Measurements from ENCODE around the gene WIPF1.

DNA sequence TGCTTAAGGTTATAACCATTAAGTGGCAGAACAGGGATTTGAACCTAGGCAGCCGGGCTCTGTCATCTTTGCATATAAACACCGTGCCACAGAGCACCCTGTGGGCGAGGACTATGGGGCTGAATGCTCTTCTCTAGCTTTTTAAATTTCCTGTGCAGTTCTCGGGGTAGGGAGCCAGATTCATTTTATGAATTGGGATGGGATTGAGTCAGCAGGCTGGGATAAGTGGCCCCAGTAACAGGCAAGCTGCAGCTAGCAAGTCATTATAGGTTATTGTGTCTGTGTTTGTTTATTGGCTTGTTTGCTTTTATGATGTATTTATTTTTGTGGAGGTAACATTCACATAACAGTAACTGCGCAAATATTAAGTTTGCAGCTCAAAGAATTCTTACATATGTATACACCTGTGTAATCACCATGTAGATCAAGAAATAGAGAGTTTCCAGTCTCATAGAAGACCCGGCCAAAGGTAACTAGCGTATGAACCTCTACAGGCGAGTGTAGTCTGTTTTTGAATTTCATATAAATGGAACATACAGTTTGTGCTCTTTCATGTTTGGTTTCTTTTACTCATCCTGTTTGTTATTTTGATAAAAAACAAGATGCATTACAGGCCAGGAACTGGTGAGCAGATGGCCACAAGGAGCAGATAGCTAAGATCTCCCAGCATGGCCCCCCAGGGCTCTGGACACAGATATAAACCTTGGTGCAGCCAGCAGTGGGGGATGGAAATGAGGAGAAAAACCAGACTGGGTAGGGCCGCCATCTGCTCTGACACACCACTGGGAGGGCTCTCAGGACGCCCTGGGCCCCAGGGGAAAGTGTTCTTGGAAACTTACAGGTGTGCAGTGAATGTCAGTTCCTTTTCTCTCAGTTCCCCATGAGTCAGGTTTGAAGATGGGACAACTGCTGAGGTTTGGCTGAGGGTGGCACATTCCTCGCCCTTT is 61.6 kb downstream of the WIPF1 start:
- TF ChIP-seq, protein P1, sequence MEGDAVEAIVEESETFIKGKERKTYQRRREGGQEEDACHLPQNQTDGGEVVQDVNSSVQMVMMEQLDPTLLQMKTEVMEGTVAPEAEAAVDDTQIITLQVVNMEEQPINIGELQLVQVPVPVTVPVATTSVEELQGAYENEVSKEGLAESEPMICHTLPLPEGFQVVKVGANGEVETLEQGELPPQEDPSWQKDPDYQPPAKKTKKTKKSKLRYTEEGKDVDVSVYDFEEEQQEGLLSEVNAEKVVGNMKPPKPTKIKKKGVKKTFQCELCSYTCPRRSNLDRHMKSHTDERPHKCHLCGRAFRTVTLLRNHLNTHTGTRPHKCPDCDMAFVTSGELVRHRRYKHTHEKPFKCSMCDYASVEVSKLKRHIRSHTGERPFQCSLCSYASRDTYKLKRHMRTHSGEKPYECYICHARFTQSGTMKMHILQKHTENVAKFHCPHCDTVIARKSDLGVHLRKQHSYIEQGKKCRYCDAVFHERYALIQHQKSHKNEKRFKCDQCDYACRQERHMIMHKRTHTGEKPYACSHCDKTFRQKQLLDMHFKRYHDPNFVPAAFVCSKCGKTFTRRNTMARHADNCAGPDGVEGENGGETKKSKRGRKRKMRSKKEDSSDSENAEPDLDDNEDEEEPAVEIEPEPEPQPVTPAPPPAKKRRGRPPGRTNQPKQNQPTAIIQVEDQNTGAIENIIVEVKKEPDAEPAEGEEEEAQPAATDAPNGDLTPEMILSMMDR (IDR thresholded peaks at IDR 0.05) = no peak
- TF ChIP-seq POLR2A (IDR thresholded peaks at IDR 0.05) (no peak), POLR2AphosphoS5 (IDR thresholded peaks at IDR 0.05; ENCODE audit: insufficient read depth in 1 of 2, low read depth in 1 of 2) (no peak)
